H1 (cell line): Measurements from ENCODE around the gene DYSF. TPM values are rescaled to one million over a fixed set of nuclear protein-coding genes. Genes with fewer than 3 reads are reported as not detected.

Experiments used
- CTCF ChIA-PET: fragments of 300-600 bp; sonication (Branson Sonifier 250); formaldehyde crosslinking; loops from one replicate; lab custom pipeline; 2021; ENCODE audit not compliant: partially characterized antibody; lab: Charles Lee
- POLR2A ChIA-PET: fragments of 300-600 bp; sonication (Branson Sonifier 250); formaldehyde crosslinking; loops from one replicate; lab custom pipeline; 2021; ENCODE audit warnings: inconsistent platforms; ENCODE audit not compliant: partially characterized antibody; lab: Charles Lee
- DNase-seq, 2 experiments: peaks; one replicate each; pipeline versions ENCODE4 v3.0.0 to v3.0.0-alpha.2; 2010 to 2022; ENCODE audit warnings: low spot score in 2 of 2, low read depth in 1 of 2, mixed read lengths in 1 of 2
- FAIRE-seq: peaks from 2 replicates; lab custom pipeline; 2011; peaks lifted over from hg19 to GRCh38; lab: Jason Lieb, UNC
- H2AFZ ChIP-seq: 2 replicates; pipeline ENCODE4 v1.8.1; 2012; ENCODE audit warnings: low read length, inconsistent platforms
- H2AK5ac ChIP-seq: 2 replicates; pipeline ENCODE4 v1.6.1; 2013; ENCODE audit warnings: low read depth, low read length
- H2BK120ac ChIP-seq: replicated peaks from 2 replicates; pipeline ENCODE3; 2013; ENCODE audit warnings: low read depth, low read length, inconsistent platforms
- H2BK12ac ChIP-seq: 2 replicates; pipeline ENCODE4 v1.6.1; 2013; ENCODE audit warnings: low read depth, low read length
- H2BK15ac ChIP-seq: 2 replicates; pipeline ENCODE4 v1.6.1; 2013; ENCODE audit warnings: low read length
- H2BK20ac ChIP-seq: 2 replicates; pipeline ENCODE4 v1.6.1; 2013; ENCODE audit warnings: low read length
- H2BK5ac ChIP-seq: 2 replicates; pipeline ENCODE4 v1.6.1; 2013; ENCODE audit warnings: low read depth, low read length
- H3K14ac ChIP-seq: 2 replicates; pipeline ENCODE4 v1.6.1; 2013; ENCODE audit warnings: inconsistent platforms; ENCODE audit not compliant: insufficient read length
- H3K18ac ChIP-seq: 2 replicates; pipeline ENCODE4 v1.6.1; 2013; ENCODE audit warnings: low read length; ENCODE audit errors: extremely low read depth
- H3K23ac ChIP-seq: 2 replicates; pipeline ENCODE4 v1.6.1; 2013; ENCODE audit warnings: inconsistent platforms; ENCODE audit not compliant: insufficient read length
- H3K23me2 ChIP-seq: 2 replicates; pipeline ENCODE4 v1.6.1; 2013; ENCODE audit warnings: low read depth, low read length
- H3K27ac ChIP-seq: 2 replicates; pipeline ENCODE4 v1.6.1; 2011; ENCODE audit warnings: low read depth, low read length, inconsistent platforms
- H3K27me3 ChIP-seq, 4 experiments: replicated peaks in 1 of 4; 1 replicate in 1 of 4; 2 replicates in 3 of 4; pipeline versions ENCODE4 v1.6.1 to v1.8.1; 2011 to 2013; ENCODE audit warnings: low read length in 3 of 4, mild to moderate bottlenecking in 3 of 4, inconsistent platforms in 2 of 4, mixed read lengths in 2 of 4, moderate library complexity in 1 of 4; ENCODE audit not compliant: control insufficient read depth in 3 of 4, insufficient read depth in 3 of 4; ENCODE audit errors: extremely low read depth in 1 of 4
- H3K36me3 ChIP-seq, 4 experiments: 2 replicates each; pipeline versions ENCODE4 v1.6.1 to v1.8.1; 2011 to 2013; ENCODE audit warnings: mild to moderate bottlenecking in 4 of 4, low read length in 3 of 4, moderate library complexity in 2 of 4, control low read depth in 1 of 4, inconsistent platforms in 1 of 4; ENCODE audit not compliant: insufficient read depth in 4 of 4, control insufficient read depth in 2 of 4
- H3K4ac ChIP-seq: replicated peaks from 2 replicates; pipeline ENCODE3; 2013; ENCODE audit warnings: low read length, low read depth, mixed read lengths, inconsistent platforms; ENCODE audit not compliant: insufficient read length
- H3K4me1 ChIP-seq, 4 experiments: replicated peaks in 1 of 4; 1 replicate in 1 of 4; 2 replicates in 3 of 4; pipeline versions ENCODE4 v1.6.1 to v1.8.1; 2011 to 2013; ENCODE audit warnings: low read length in 3 of 4, inconsistent platforms in 2 of 4, mixed read lengths in 1 of 4; ENCODE audit not compliant: insufficient read depth in 4 of 4, control insufficient read depth in 3 of 4
- H3K4me2 ChIP-seq, 2 experiments: 2 replicates each; pipeline versions ENCODE4 v1.6.1 to v1.8.1; 2011 to 2013; ENCODE audit warnings: low read depth in 2 of 2, low read length in 2 of 2, control low read depth in 1 of 2, inconsistent platforms in 1 of 2, mild to moderate bottlenecking in 1 of 2; ENCODE audit not compliant: insufficient read depth in 1 of 2
- H3K4me3 ChIP-seq, 4 experiments: fragments of 200-600, 300-600 bp in 1 of 4; sonication (generic), shearing (Covaris generic), sonication (Bioruptor Twin) in 1 of 4; 2 replicates each; pipeline versions ENCODE4 v1.5.1 to v1.8.1; 2011 to 2016; ENCODE audit warnings: low read length in 4 of 4, low read depth in 3 of 4, control low read depth in 2 of 4, inconsistent platforms in 2 of 4, mild to moderate bottlenecking in 2 of 4, mixed read lengths in 1 of 4, moderate library complexity in 1 of 4; ENCODE audit not compliant: insufficient read depth in 2 of 4; ENCODE audit errors: extremely low read depth in 1 of 4
- H3K56ac ChIP-seq: replicated peaks from 2 replicates; pipeline ENCODE3; 2013; ENCODE audit warnings: low read depth, mild to moderate bottlenecking, mixed read lengths, low read length, inconsistent platforms; ENCODE audit not compliant: insufficient read length
- H3K79me1 ChIP-seq: 2 replicates; pipeline ENCODE4 v1.6.1; 2013; ENCODE audit warnings: low read depth, low read length, control low read depth
- H3K79me2 ChIP-seq, 2 experiments: 2 replicates each; pipeline versions ENCODE4 v1.6.1 to v1.8.1; 2012 to 2013; ENCODE audit warnings: low read length in 2 of 2, mild to moderate bottlenecking in 2 of 2, inconsistent platforms in 1 of 2; ENCODE audit not compliant: insufficient read depth in 2 of 2, control insufficient read depth in 1 of 2
- H3K9ac ChIP-seq, 4 experiments: replicated peaks in 1 of 4; 1 replicate in 1 of 4; 2 replicates in 3 of 4; pipeline versions ENCODE4 v1.6.1 to v1.8.1; 2011 to 2013; ENCODE audit warnings: low read depth in 3 of 4, low read length in 3 of 4, control low read depth in 2 of 4, mild to moderate bottlenecking in 2 of 4, moderate library complexity in 2 of 4, inconsistent platforms in 1 of 4; ENCODE audit errors: extremely low read depth in 1 of 4
- H3K9me3 ChIP-seq, 2 experiments: 2 replicates each; pipeline versions ENCODE4 v1.6.1 to v1.8.1; 2012 to 2013; ENCODE audit warnings: mild to moderate bottlenecking in 2 of 2, moderate library complexity in 2 of 2, control low read depth in 1 of 2, inconsistent platforms in 1 of 2, low read depth in 1 of 2, low read length in 1 of 2, mixed read lengths in 1 of 2; ENCODE audit not compliant: insufficient read depth in 2 of 2
- H4K20me1 ChIP-seq, 2 experiments: replicated peaks in 1 of 2; 2 replicates each; pipeline versions ENCODE3 to v1.8.1; 2011 to 2013; ENCODE audit warnings: inconsistent platforms in 2 of 2, low read length in 2 of 2, mild to moderate bottlenecking in 1 of 2; ENCODE audit not compliant: insufficient read depth in 2 of 2, control insufficient read depth in 1 of 2
- H4K5ac ChIP-seq: 2 replicates; pipeline ENCODE4 v1.6.1; 2013; ENCODE audit warnings: low read length, low read depth, mixed read lengths, inconsistent platforms; ENCODE audit not compliant: insufficient read length
- H4K8ac ChIP-seq: 2 replicates; pipeline ENCODE4 v1.8.0; 2013; ENCODE audit warnings: mild to moderate bottlenecking, moderate library complexity, low read length, inconsistent platforms; ENCODE audit not compliant: insufficient read depth; ENCODE audit errors: extremely low read depth
- H4K91ac ChIP-seq: replicated peaks from 2 replicates; pipeline ENCODE3; 2013; ENCODE audit warnings: low read length, mixed read lengths, inconsistent platforms; ENCODE audit not compliant: insufficient read length
- WGBS, 2 experiments: shearing (Covaris generic) in 1 of 2; methylation state at CpG; one replicate each; pipeline versions ENCODE4 v1.1.6 to v1.1.7; 2013 to 2015; ENCODE audit warnings: low lambda C conversion rate in 2 of 2, mixed read lengths in 2 of 2, inconsistent platforms in 1 of 2, low coverage in 1 of 2, missing lambda C conversion rate in 1 of 2; ENCODE audit not compliant: insufficient replicate concordance in 2 of 2, insufficient coverage in 1 of 2, insufficient read length in 1 of 2; ENCODE audit errors: extremely low coverage in 1 of 2, missing lambda C conversion rate in 1 of 2; 5-methylcytosine and 5-hydroxymethylcytosine counted together
- polyA plus RNA-seq, 7 experiments: library from polyadenylated mRNA; depleted of rRNA in 3 of 7; stranded (reverse) in 5 of 7; unstranded in 2 of 7; fragments of >200 nt in 5 of 7; fragments of 200-250 nt in 2 of 7; gene quantifications; 1 replicate in 5 of 7; 2 replicates in 1 of 7; 4 replicates in 1 of 7; pipeline versions ENCODE4 v1.2.1 to v1.2.3, GENCODE V29; 2011 to 2013; ENCODE audit warnings: missing spikeins in 2 of 7, mixed read lengths in 2 of 7
- total RNA-seq: library from RNA; stranded (reverse); fragmentation: NEBNext Ultra II Directional; extraction: Animal tissue kit (Norgen Biotek cat#: 25700); gene quantifications from 2 replicates; pipeline ENCODE4 v1.2.1, GENCODE V29; 2021
- TF ChIP-seq, protein P1 (sequence below), 3 experiments: IDR thresholded peaks; 1 replicate in 2 of 3; 2 replicates in 1 of 3; pipeline versions ENCODE4 v1.5.1 to v1.6.1; 2011; ENCODE audit warnings: low read length in 3 of 3, mild to moderate bottlenecking in 3 of 3, inconsistent platforms in 2 of 3, low read depth in 1 of 3, moderate library complexity in 1 of 3; ENCODE audit not compliant: insufficient read depth in 1 of 3; ENCODE audit errors: control extremely low read depth in 1 of 3

Gene DYSF
- total and polyA plus RNA-seq, 2 of the 8 experiments (the other 6 are each of a cell fraction or from before 2014, with no cell fraction given) = 5.8 to 7.1 TPM

DNA sequence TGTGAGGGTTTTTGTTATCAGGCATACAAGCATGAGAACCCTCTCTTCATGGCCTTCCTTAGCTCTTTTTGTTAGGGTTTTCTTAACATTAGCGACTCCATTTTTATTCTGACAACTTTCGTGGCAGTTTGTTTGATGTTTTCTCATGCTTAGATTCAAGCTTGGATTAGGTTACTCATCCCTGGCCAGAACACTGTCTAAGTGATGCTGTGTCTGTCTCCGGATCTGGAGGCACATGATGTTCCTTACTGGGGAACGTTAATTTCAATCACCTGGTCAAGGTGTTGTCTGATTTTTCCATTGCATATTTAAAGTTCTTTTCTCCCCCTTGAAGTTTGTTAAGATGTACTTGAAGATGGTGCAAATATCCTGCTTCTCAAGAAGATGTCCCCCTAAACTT, 40.7 kb downstream of the DYSF start:
- Histone ChIP-seq H3K18ac (no peak overlapping the region), H3K14ac (no peak overlapping the region), H3K4me1 (peaks cover 0 to 7% (median 5%) of the 10 kb centered on the region in 4 experiments; a peak in 4 of 7 replicates), H3K27ac (no peak overlapping the region), H3K9ac (no peak overlapping the region), H2AFZ (no peak overlapping the region), H3K23ac (no peak overlapping the region), H3K23me2 (no peaks in the 10 kb centered on the region), H3K79me2 (no peaks in the 10 kb centered on the region), H2BK120ac (no peak overlapping the region), H2BK20ac (no peak overlapping the region), H2BK5ac (no peak overlapping the region), H3K4me3 (no peak overlapping the region), H2AK5ac (no peak overlapping the region), H3K56ac (no peak overlapping the region), H3K36me3 (no peaks in the 10 kb centered on the region), H3K79me1 (no peaks in the 10 kb centered on the region), H3K4me2 (no peak overlapping the region), H4K91ac (no peak overlapping the region), H4K20me1 (no peaks in the 10 kb centered on the region), H4K8ac (no peak overlapping the region), H3K9me3 (no peaks in the 10 kb centered on the region), H3K27me3 (no peaks in the 10 kb centered on the region), H4K5ac (no peak overlapping the region), H3K4ac (no peak overlapping the region), H2BK12ac (no peak overlapping the region), H2BK15ac (no peak overlapping the region)
- CTCF ChIA-PET = interaction anchor here (1.7 kb wide), 1 partner anchor 16 kb away, joined by 9 read pairs; no protein-coding TSS in a partner anchor
- DNase-seq = no peak
- POLR2A ChIA-PET = interaction anchor here (1.6 kb wide), 1 partner anchor 38 kb away, joined by 3 read pairs; no protein-coding TSS in a partner anchor
- no peak for FAIRE-seq
- WGBS, 2 experiments = 91% methylated on average over 4 of the region's 4 CpGs; no CpG with 5 or more reads in 1 of the 2 experiments
- TF ChIP-seq, protein P1, sequence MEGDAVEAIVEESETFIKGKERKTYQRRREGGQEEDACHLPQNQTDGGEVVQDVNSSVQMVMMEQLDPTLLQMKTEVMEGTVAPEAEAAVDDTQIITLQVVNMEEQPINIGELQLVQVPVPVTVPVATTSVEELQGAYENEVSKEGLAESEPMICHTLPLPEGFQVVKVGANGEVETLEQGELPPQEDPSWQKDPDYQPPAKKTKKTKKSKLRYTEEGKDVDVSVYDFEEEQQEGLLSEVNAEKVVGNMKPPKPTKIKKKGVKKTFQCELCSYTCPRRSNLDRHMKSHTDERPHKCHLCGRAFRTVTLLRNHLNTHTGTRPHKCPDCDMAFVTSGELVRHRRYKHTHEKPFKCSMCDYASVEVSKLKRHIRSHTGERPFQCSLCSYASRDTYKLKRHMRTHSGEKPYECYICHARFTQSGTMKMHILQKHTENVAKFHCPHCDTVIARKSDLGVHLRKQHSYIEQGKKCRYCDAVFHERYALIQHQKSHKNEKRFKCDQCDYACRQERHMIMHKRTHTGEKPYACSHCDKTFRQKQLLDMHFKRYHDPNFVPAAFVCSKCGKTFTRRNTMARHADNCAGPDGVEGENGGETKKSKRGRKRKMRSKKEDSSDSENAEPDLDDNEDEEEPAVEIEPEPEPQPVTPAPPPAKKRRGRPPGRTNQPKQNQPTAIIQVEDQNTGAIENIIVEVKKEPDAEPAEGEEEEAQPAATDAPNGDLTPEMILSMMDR (IDR thresholded peaks at IDR 0.05; ENCODE audit: control extremely low read depth in 1 of 3, insufficient read depth in 1 of 3, low read depth in 1 of 3, low read length in 3 of 3) = no peak
